Activated CD8-positive, alpha-beta memory T cell treated with anti-CD3 and anti-CD28 coated beads, Interleukin-2, amount 50 U/mL, for 1 hour (primary cell): Measurements from ENCODE around the gene CNEP1R1.

Experiments used
- DNase-seq: peaks from one replicate; pipeline ENCODE4 v3.0.0-alpha.2; 2020; ENCODE audit errors: extremely low read depth

Gene CNEP1R1

GRCh38 chr16:50065241-50065623, 40.2 kb downstream of the CNEP1R1 start:
- DNase-seq = no peak

- DNase-seq = peak; percentile 67
Measured at GRCh38 chr16:50065624-50066481, 40.8 kb downstream of the CNEP1R1 start, which contains the start of gene HEATR3. Gene HEATR3, plus strand, starts transcription at chr16:50065970. Its CDS starts 162 bp downstream, at chr16:50066132.

GRCh38 chr16:50066482-50067289, 41.7 kb downstream of the CNEP1R1 start:
- no peak for DNase-seq

- no peak for DNase-seq
Measured at GRCh38 chr16:50067290-50067853, 42.3 kb downstream of the CNEP1R1 start.

- no peak for DNase-seq
Measured at GRCh38 chr16:50068550-50068949, 43.5 kb downstream of the CNEP1R1 start.

GRCh38 chr16:50069060-50069459, 44.0 kb downstream of the CNEP1R1 start:
- DNase-seq = no peak

- DNase-seq = no peak
Measured at GRCh38 chr16:50071075-50071671, 46.1 kb downstream of the CNEP1R1 start.

- no peak for DNase-seq
Measured at GRCh38 chr16:50072730-50073129, 47.7 kb downstream of the CNEP1R1 start.

- DNase-seq = no peak
Measured at GRCh38 chr16:50079397-50080140, 54.5 kb downstream of the CNEP1R1 start.

- no peak for DNase-seq
Measured at GRCh38 chr16:50081428-50082018, 56.5 kb downstream of the CNEP1R1 start.

GRCh38 chr16:50083996-50084395, 59.0 kb downstream of the CNEP1R1 start:
- DNase-seq = no peak

GRCh38 chr16:50086176-50086575, 61.2 kb downstream of the CNEP1R1 start:
- no peak for DNase-seq
